Measurements from ENCODE around the gene NDUFB6. TPM values are rescaled to one million over a fixed set of nuclear protein-coding genes. Genes with fewer than 3 reads are reported as not detected.

The NDUFB6 gene
- total RNA-seq, 4 donors from 2014 or later, result 59.2 to 97.0 (median 82.6) TPM

DNA sequence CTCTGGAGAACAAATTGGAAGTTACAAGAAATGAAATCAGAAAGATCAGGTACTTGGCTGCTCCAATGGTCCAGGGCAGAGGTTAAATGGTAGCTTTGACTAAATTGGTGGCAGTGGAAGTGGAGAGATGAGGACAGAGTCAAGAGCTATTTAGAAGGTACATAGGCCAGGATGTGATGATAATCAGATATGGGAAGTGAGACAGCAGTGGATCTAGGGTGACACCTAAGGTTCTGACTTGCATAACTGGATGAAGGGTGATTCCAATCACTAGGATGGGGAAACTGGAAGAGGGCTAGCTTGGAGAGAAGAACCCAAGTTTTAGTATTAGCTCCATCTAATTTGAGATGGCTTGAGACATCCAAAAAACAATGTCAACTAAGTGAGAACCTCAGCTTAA, 24.0 kb upstream of the NDUFB6 start:
- DNase-seq, result no peak
- no peak for ATAC-seq
- Histone ChIP-seq H3K27me3 (no peaks in the 10 kb centered on the region), H3K4me1 (no peaks in the 10 kb centered on the region), H3K36me3 (no peaks in the 10 kb centered on the region), H3K4me3 (no peak overlapping the region), H3K9me3 (no peaks in the 10 kb centered on the region), H3K27ac (no peak overlapping the region)
- in situ Hi-C loops (cut with MboI; ENCODE audit: low sequenced_read_pairs in 4 of 4) (no loop called here), intact Hi-C loops (cut with DNase I; ENCODE audit: low total_unique reads) (no loop called here)
- TF ChIP-seq, protein P1, sequence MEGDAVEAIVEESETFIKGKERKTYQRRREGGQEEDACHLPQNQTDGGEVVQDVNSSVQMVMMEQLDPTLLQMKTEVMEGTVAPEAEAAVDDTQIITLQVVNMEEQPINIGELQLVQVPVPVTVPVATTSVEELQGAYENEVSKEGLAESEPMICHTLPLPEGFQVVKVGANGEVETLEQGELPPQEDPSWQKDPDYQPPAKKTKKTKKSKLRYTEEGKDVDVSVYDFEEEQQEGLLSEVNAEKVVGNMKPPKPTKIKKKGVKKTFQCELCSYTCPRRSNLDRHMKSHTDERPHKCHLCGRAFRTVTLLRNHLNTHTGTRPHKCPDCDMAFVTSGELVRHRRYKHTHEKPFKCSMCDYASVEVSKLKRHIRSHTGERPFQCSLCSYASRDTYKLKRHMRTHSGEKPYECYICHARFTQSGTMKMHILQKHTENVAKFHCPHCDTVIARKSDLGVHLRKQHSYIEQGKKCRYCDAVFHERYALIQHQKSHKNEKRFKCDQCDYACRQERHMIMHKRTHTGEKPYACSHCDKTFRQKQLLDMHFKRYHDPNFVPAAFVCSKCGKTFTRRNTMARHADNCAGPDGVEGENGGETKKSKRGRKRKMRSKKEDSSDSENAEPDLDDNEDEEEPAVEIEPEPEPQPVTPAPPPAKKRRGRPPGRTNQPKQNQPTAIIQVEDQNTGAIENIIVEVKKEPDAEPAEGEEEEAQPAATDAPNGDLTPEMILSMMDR (IDR thresholded peaks at IDR 0.05 in 4 of 5, conservative IDR thresholded peaks at IDR 0.05 in 1 of 5), result no peak
- TF ChIP-seq POLR2A (IDR thresholded peaks at IDR 0.05), result no peak

DNA sequence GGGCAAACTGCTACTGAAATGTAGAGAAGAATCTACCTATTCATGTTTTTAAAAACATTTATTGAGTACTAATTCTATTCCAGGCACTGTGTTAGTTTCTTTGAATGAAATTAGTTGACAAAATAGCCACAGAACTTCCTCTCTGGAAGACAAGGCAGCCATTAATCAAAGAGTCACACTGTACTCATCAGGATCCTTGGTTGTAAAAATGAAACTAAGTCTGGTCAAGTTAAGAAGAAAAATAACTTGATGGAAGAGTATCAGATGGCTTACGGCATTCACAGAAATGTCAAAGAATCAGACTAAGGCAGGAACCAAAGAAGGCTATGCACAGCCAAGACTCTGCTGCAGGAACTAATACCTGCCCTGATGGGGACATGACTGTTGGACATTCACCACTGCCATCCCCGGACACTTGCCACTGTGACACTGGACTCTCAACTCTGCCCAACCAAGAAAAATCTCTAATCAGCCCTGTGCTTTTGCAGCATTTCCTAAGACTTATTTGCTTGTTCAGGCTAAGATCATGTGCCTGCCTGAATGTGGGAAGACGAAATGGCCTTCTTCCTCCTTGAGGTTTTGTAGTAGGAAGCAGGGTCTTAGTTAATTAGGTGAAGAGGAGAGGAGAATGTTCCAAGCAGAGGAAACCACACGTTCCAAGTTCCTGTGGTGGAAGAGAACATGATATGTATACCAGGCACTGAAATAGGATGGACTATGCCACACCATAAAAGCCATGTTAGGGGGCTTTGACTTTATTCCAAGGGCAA, 23.3 kb upstream of the NDUFB6 start:
- ATAC-seq (no peak), DNase-seq (no peak)
- H3K27me3 ChIP-seq, result no peaks in the 10 kb centered on the region
- no peaks in the 10 kb centered on the region for H3K4me1 ChIP-seq
- in situ Hi-C loops (cut with MboI; ENCODE audit: low sequenced_read_pairs in 4 of 4), result no loop called here
- intact Hi-C loops (cut with DNase I; ENCODE audit: low total_unique reads), result no loop called here
- TF ChIP-seq POLR2A (IDR thresholded peaks at IDR 0.05), result no peak
- TF ChIP-seq, protein P1 (IDR thresholded peaks at IDR 0.05 in 4 of 5, conservative IDR thresholded peaks at IDR 0.05 in 1 of 5), result no peak
- no peak overlapping the region for H3K4me3 ChIP-seq
- H3K9me3 ChIP-seq, result no peaks in the 10 kb centered on the region
- H3K27ac ChIP-seq, result no peak overlapping the region
- H3K36me3 ChIP-seq, result no peaks in the 10 kb centered on the region

DNA sequence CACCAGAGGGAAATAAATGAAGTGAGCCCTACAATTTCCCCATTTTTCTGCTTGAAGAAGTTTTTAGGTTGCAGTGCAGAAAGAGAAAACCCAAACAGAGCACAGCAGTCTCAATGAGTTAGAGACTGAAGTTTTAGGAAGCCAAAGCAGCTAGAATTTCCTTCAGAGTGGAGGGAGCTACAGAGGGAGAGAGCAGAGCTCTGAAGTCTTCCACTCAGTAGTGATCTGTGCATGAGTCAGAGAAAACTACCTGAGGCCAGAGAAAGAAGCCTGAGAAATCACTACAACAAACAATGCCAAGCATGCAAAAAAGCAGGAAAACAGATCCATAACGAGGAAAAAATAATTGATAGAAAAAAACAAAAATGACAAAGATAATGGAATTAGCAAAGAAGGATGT, 17.9 kb upstream of the NDUFB6 start:
- H3K4me1 ChIP-seq, result no peaks in the 10 kb centered on the region
- no peak overlapping the region for H3K27ac ChIP-seq
- no peak for ATAC-seq
- H3K4me3 ChIP-seq, result no peak overlapping the region
- intact Hi-C loops (cut with DNase I; ENCODE audit: low total_unique reads), result no loop called here
- H3K9me3 ChIP-seq, result no peaks in the 10 kb centered on the region
- no peaks in the 10 kb centered on the region for H3K36me3 ChIP-seq
- no peak for DNase-seq
- no peaks in the 10 kb centered on the region for H3K27me3 ChIP-seq
- TF ChIP-seq POLR2A (IDR thresholded peaks at IDR 0.05), result no peak
- TF ChIP-seq, protein P1 (IDR thresholded peaks at IDR 0.05 in 4 of 5, conservative IDR thresholded peaks at IDR 0.05 in 1 of 5), result no peak
- in situ Hi-C loops (cut with MboI; ENCODE audit: low sequenced_read_pairs in 4 of 4), result loop anchor here in 1 of 4 donors (5.0 kb wide), 1 partner anchor 376 kb away; no protein-coding TSS in a partner anchor

DNA sequence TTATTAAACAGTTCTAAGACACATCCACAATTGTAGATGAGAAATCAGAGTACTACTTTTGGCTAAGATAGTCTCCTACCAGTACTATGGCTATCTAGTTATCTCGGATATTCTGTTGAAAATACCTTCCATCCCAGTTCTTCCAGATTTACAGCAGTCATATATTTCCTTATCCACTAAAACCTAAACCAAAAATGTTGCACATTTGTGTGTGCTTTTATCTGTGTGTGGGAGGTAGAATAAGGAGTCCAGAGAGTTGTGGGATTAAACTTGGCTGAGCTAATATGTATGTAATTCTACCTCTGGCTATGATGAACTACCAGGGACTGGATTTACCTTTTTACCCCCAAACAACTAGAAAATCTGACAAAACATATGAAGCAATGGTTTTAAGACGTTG, 17.5 kb upstream of the NDUFB6 start:
- TF ChIP-seq, protein P1 (IDR thresholded peaks at IDR 0.05 in 4 of 5, conservative IDR thresholded peaks at IDR 0.05 in 1 of 5), result no peak
- TF ChIP-seq POLR2A (IDR thresholded peaks at IDR 0.05), result no peak
- H3K27ac ChIP-seq, result no peak overlapping the region
- DNase-seq (no peak), ATAC-seq (no peak)
- H3K4me1 ChIP-seq, result no peaks in the 10 kb centered on the region
- intact Hi-C loops (cut with DNase I; ENCODE audit: low total_unique reads) (no loop called here), in situ Hi-C loops (cut with MboI; ENCODE audit: low sequenced_read_pairs in 4 of 4) (loop anchor here in 1 of 4 donors (5.0 kb wide), 1 partner anchor 377 kb away; no protein-coding TSS in a partner anchor)
- H3K36me3 ChIP-seq, result no peaks in the 10 kb centered on the region
- H3K27me3 ChIP-seq, result no peaks in the 10 kb centered on the region
- no peak overlapping the region for H3K4me3 ChIP-seq
- no peaks in the 10 kb centered on the region for H3K9me3 ChIP-seq

All from gastrocnemius medialis (tissue), 4 donors.